Measurements from ENCODE around the gene GNRH2.
A peak's percentile ranks its signal among the peaks of the same experiment; 100 is the strongest.
"Not testable (repeated sequence)": the region's sequence is repeated elsewhere in the genome, so short reads cannot be mapped to it uniquely, and the experiment has no call there.

The GNRH2 gene

GRCh38 chr20:3047486-3048419, 4.3 kb downstream of the GNRH2 start:
- H3K4me3 Mint-ChIP-seq, result peak overlapping the region; percentile 89
- H3K4me1 Mint-ChIP-seq (ENCODE audit: low read depth), result peaks cover 41% of the 10 kb centered on the region
- H3K27ac Mint-ChIP-seq, result peak overlapping the region; percentile 77
- H3K27me3 Mint-ChIP-seq, result no peaks in the 10 kb centered on the region
- H3K36me3 Mint-ChIP-seq (ENCODE audit: low read depth), result peaks cover 48% of the 10 kb centered on the region
- H3K9me3 Mint-ChIP-seq, result no peaks in the 10 kb centered on the region
- DNase-seq, result no peak

DNA sequence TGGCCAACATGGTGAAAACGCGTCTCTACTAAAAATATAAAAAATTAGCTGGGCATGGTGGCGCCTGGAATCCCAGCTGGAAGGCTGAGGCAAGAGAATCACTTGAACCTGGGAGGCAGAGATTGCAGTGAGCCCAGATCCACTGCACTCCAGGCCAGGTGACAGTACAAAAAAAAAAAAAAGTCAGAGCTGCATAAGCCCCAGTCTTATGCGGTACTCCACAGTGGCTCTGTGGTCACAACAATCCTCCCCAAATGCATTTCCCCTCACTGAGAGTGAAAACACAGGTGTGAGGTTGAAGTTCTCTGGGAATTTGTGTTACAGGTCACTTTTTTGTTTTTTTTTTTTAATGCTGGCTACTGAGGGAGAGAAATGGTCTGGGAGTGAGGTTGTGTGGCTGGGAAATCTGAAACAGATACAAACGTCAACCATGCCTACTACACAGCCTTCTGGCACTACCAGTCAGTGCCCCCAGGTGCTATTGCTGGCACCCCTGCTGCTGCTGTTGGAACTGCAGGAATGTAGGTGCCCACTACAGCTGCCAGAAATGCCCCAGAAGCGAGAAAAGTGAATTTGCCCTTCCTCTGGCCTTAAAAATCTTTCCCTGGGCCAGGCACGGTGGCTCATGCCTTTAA, 8.1 kb downstream of the GNRH2 start:
- Mint-ChIP-seq H3K36me3 (ENCODE audit: low read depth) (peaks cover 43% of the 10 kb centered on the region), H3K27ac (peak overlapping the region; percentile 37), H3K9me3 (no peaks in the 10 kb centered on the region), H3K4me3 (no peak overlapping the region), H3K27me3 (no peaks in the 10 kb centered on the region), H3K4me1 (ENCODE audit: low read depth) (peaks cover 34% of the 10 kb centered on the region)
- no peak for DNase-seq

DNA sequence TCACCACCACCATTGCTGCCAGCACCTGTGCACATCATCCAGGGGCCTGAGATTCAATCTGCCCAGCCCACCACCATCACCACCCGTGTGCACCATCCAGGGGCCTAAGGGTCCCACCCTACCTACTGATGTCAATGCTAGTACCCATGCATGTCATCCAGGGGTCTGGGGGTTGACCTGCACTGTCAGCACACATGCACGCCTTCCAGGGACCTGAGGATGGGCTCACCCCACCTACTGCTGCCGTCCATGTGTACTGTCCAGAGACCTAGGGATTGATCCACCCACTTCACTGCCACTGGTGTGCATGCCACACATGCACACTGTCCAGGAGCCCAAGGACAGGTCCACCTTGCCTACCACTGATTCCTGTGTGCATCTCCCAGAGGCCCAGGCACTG, 16.1 kb downstream of the GNRH2 start:
- H3K4me1 Mint-ChIP-seq (ENCODE audit: low read depth), result peaks cover 15% of the 10 kb centered on the region
- peaks cover 1% of the 10 kb centered on the region for H3K36me3 Mint-ChIP-seq (ENCODE audit: low read depth)
- DNase-seq, result no peak
- H3K9me3 Mint-ChIP-seq, result no peaks in the 10 kb centered on the region
- no peaks in the 10 kb centered on the region for H3K27me3 Mint-ChIP-seq
- H3K4me3 Mint-ChIP-seq, result no peak overlapping the region
- no peak overlapping the region for H3K27ac Mint-ChIP-seq

- not testable (repeated sequence) for H3K4me3 Mint-ChIP-seq; H3K36me3 Mint-ChIP-seq (ENCODE audit: low read depth); H3K27ac Mint-ChIP-seq; H3K27me3 Mint-ChIP-seq; H3K9me3 Mint-ChIP-seq; DNase-seq
- H3K4me1 Mint-ChIP-seq (ENCODE audit: low read depth), result peaks cover 20% of the 10 kb centered on the region
Observed at GRCh38 chr20:3064119-3064518, 20.7 kb downstream of the GNRH2 start.

DNA sequence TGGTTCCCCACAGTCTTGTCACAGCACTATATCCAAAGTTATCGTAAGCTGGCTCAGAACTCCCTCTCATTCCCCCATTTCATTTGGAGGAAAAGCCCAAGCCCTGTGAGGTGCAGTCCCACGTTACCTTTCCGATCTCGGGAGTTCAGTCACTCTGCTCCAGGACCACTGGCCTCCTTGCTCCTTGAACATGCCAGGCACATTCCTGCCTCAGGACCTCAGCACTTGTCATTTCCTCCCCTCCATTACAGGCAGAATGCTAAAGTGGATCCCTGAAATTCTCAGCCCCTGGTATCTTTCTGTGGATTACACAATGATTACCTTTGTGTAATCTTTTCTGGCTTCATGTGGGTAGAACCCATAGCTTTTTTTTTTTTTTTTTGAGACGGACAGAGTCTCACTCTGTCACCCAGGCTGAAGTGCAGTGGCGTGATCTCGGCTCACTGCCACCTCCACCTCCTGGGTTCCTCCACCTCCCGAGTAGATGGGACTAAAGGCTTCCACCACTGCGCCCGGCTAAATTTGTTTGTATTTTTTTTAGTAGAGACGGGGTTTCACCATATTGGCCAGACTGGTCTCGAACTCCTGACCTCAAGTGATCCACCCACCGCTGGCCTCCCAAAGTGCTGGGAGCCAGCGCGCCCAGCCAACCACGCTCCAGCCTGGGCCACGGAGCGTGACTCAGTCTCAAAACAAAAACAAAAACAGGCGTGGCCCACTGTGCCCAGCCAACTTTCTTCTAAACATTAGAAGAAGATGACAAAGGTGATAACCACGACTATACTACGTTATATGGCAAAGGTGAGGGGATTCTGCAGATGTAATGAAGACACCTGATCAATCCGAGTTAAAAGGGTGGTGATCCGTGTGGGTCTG, 24.0 kb downstream of the GNRH2 start:
- Mint-ChIP-seq H3K4me1 (ENCODE audit: low read depth) (peaks cover 22% of the 10 kb centered on the region), H3K4me3 (no peak overlapping the region), H3K27me3 (no peaks in the 10 kb centered on the region), H3K36me3 (ENCODE audit: low read depth) (no peaks in the 10 kb centered on the region), H3K9me3 (no peaks in the 10 kb centered on the region), H3K27ac (no peak overlapping the region)
- no peak for DNase-seq

DNA sequence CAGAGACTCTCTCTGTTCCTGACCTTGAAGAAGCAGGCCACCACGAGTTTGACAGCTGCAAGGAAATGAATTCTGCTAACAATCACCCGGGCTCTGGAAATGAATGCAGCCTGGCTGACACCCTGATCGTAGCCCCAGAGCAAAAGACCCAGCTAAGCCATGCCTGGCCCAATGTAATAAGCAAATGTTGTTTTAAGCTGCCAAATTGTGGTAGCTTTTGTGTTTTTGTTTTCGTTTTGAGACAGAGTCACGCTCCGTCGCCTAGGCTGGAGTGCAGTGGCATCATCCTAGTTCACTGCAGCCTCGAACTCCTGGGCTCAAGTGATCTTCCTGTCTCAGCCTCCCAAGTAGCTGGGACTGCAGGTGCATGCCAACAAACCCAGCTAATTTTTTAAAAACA, 24.7 kb downstream of the GNRH2 start:
- no peaks in the 10 kb centered on the region for H3K9me3 Mint-ChIP-seq
- no peak overlapping the region for H3K4me3 Mint-ChIP-seq
- peaks cover 26% of the 10 kb centered on the region for H3K4me1 Mint-ChIP-seq (ENCODE audit: low read depth)
- H3K27me3 Mint-ChIP-seq, result no peaks in the 10 kb centered on the region
- H3K36me3 Mint-ChIP-seq (ENCODE audit: low read depth), result no peaks in the 10 kb centered on the region
- DNase-seq, result no peak
- no peak overlapping the region for H3K27ac Mint-ChIP-seq

DNA sequence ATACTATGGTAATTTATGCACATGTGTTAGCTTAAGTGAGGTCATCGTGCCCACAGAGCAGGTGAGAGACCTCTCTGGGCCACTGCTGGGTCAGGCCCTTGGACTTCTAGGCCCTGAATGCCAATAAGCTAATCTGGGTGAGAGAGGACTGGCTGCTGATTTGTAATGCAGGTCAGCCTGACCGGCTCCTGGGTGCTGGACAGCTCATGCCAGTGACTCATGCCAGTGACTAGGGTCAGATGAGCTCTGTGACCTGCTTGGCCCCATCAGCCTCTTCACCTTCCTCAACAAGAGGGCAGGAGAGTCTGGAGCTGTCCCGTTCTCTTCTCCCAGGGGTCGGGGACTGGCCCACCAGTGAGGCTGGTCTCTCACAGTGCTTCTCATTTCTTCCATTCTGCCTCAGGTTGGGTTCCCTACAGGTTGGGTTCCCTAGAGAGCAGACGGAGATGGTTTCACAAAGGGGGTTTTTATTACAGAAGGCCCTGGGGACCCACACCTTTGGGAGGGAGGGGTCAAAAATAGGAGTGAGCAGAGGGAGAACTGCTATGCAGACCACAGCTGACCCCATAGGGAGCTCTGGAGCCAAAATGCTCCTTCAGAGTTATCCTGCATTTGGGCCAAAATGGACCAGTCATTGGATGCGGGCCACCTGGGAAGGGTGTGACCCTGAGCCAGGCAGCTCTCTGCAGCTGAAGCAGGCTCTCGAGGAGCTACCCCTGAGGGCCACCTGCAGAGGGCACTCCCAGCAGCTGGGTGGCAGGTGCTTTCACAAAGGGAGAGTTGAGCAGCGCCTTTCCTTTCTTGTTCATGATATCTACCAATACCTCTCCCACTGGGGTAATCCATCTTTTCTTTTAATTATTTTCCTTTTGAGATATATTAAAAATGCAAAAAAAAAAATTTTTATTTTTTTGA, 25.8 kb downstream of the GNRH2 start:
- H3K4me1 Mint-ChIP-seq (ENCODE audit: low read depth), result peaks cover 24% of the 10 kb centered on the region
- H3K36me3 Mint-ChIP-seq (ENCODE audit: low read depth), result no peaks in the 10 kb centered on the region
- no peak for DNase-seq
- no peak overlapping the region for H3K27ac Mint-ChIP-seq
- H3K27me3 Mint-ChIP-seq, result no peaks in the 10 kb centered on the region
- H3K4me3 Mint-ChIP-seq, result no peak overlapping the region
- H3K9me3 Mint-ChIP-seq, result no peaks in the 10 kb centered on the region

- DNase-seq, result no peak
- Mint-ChIP-seq H3K4me1 (ENCODE audit: low read depth) (peaks cover 16% of the 10 kb centered on the region), H3K27me3 (no peaks in the 10 kb centered on the region), H3K36me3 (ENCODE audit: low read depth) (no peaks in the 10 kb centered on the region), H3K4me3 (peak overlapping the region; percentile 65), H3K27ac (peak overlapping the region; percentile 54), H3K9me3 (no peaks in the 10 kb centered on the region)
Observed at GRCh38 chr20:3070725-3071124, 27.3 kb downstream of the GNRH2 start.

- Mint-ChIP-seq H3K9me3 (no peaks in the 10 kb centered on the region), H3K4me3 (peak overlapping the region; percentile 65), H3K36me3 (ENCODE audit: low read depth) (no peaks in the 10 kb centered on the region), H3K27ac (no peak overlapping the region), H3K4me1 (ENCODE audit: low read depth) (peaks cover 16% of the 10 kb centered on the region), H3K27me3 (no peaks in the 10 kb centered on the region)
- DNase-seq, result no peak
Observed at GRCh38 chr20:3071266-3071609, 27.8 kb downstream of the GNRH2 start.

DNA sequence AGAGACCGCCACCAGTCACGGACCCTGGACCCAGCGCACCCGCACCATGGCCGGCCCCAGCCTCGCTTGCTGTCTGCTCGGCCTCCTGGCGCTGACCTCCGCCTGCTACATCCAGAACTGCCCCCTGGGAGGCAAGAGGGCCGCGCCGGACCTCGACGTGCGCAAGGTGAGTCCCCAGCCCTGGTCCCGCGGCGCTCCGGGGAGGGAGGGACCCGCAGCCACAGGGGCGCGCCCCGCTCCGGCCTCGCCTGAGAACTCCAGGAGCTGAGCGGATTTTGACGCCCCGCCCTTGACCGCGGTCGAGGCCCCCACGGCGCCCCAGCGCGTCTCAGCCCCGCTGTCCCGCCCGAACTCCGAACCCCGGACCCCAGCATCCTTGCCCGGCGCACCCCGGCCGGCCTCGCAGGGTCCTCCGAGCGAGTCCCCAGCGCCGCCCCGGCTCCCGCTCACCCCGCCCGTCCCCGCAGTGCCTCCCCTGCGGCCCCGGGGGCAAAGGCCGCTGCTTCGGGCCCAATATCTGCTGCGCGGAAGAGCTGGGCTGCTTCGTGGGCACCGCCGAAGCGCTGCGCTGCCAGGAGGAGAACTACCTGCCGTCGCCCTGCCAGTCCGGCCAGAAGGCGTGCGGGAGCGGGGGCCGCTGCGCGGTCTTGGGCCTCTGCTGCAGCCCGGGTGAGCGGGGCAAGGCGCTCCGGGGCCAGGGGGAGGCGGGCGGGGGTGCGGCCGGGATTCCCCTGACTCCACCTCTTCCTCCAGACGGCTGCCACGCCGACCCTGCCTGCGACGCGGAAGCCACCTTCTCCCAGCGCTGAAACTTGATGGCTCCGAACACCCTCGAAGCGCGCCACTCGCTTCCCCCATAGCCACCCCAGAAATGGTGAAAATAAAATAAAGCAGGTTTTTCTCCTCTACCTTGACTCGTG, 28.4 kb downstream of the GNRH2 start, which contains the start of gene OXT:
TSS of gene OXT (plus strand) at position 11 of the 920 bp plus-strand sequence. CDS start at position 47, 36 bp downstream.
- peak; percentile 79 for DNase-seq
- no peaks in the 10 kb centered on the region for H3K36me3 Mint-ChIP-seq (ENCODE audit: low read depth)
- no peaks in the 10 kb centered on the region for H3K27me3 Mint-ChIP-seq
- no peaks in the 10 kb centered on the region for H3K9me3 Mint-ChIP-seq
- peak within 1 kb of the TSS; percentile 79 for H3K27ac Mint-ChIP-seq
- peak within 1 kb of the TSS; percentile 65 for H3K4me3 Mint-ChIP-seq
- H3K4me1 Mint-ChIP-seq (ENCODE audit: low read depth), result peaks cover 19% of the 10 kb centered on the region

DNA sequence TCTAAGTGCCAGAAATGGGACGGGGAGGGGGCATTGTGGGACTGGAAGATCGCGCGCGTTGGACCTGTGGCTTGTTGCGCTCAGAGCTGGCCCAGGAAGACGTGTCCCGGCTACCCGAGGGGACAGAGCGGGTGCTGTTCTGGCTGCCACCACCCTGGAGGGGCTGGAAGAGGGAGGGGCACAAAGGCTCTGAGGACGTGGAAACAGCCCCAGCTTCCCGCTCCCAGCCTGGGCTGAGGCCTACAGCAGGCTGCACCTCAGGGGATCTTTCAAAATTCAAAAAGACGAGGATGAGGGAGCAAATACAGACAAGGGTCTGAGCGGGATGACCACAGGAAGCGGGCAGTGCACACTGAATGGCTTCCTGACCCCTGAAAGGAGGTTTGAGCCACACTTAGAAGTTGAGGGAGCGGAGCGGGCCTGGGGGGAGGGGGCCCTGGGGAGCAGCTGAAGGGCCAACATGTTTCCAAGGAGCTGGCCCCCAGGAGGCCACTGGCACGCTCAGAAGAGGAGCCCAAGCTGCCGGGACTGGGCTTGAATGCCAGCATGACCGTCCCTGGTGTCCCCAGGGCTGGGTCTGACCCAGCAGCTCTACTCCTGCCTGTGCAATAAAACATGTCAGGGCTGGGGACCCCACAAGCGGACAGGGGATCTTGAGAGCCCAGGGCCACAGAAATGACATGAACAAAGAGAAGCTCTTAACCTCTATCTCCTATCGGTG, 29.3 kb downstream of the GNRH2 start:
- peaks cover 2% of the 10 kb centered on the region for H3K27me3 Mint-ChIP-seq
- peak overlapping the region; percentile 65 for H3K4me3 Mint-ChIP-seq

DNA sequence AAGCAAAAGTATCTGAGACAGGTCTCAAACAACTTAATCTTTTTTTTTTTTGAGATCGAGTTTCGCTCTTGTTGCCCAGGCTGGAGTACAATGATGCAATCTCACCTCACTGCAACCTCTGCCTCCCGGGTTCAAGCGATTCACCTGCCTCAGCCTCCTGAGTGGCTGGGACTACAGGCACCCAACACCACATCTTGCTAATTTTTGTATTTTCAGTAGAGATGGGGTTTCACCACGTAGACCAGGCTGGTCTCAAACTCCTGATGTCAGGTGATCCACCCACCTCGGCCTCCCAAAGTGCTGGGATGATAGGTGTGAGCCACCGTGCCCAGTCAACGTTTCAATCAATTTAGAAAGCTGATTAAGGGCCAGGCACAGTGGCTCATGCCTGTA, 29.8 kb downstream of the GNRH2 start:
- not testable (repeated sequence) for H3K27me3 Mint-ChIP-seq; H3K27ac Mint-ChIP-seq; H3K36me3 Mint-ChIP-seq (ENCODE audit: low read depth); H3K9me3 Mint-ChIP-seq; H3K4me3 Mint-ChIP-seq; DNase-seq
- peaks cover 28% of the 10 kb centered on the region for H3K4me1 Mint-ChIP-seq (ENCODE audit: low read depth)

More for the DNA sequence above, 29.3 kb downstream of the GNRH2 start:
- Mint-ChIP-seq H3K4me1 (ENCODE audit: low read depth) (peaks cover 24% of the 10 kb centered on the region), H3K36me3 (ENCODE audit: low read depth) (no peaks in the 10 kb centered on the region), H3K9me3 (no peaks in the 10 kb centered on the region), H3K27ac (peak overlapping the region; percentile 79)
- no peak for DNase-seq

All from activated T-cell treated with anti-CD3 and anti-CD28 coated beads, Interleukin-2, amount 50 U/mL, for 24 hours (primary cell).